ENCODE results near the gene PATE1. TPM values are rescaled to one million over a fixed set of nuclear protein-coding genes. Genes with fewer than 3 reads are reported as not detected.

Gene PATE1
- polyA plus RNA-seq, 1 donor from 2014 or later, result not detected

DNA sequence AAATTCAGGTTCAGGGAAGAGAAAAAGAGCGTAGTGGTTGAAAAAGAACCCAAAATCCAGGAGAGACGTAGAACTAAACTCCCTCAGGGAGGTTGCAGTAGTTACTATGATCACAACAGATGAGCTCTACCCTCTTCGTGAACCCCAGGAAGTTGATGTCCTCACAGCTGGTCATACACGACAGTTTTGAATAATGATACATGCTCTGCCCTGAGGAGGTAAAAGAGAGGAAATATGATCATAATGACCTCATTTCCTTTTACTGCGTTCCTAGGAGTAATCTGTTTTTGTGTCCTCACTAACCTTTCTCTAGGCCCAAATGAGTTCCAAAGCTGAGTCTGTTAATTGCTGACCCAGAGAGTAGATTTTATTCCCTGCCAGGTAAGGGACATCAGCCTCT is 31.2 kb downstream of the PATE1 start:
- no peak overlapping the region for H2AFZ ChIP-seq (ENCODE audit: low read depth, low read length)
- no peak for TF ChIP-seq TAF1 (IDR thresholded peaks at IDR 0.05; ENCODE audit: low read depth)
- H3K36me3 ChIP-seq (ENCODE audit: insufficient read depth, low read length), result no peaks in the 10 kb centered on the region
- H3K9me2 ChIP-seq (ENCODE audit: insufficient read depth, low read length), result no peaks in the 10 kb centered on the region
- no peak overlapping the region for H3K9ac ChIP-seq (ENCODE audit: low read length)
- H3K79me2 ChIP-seq (replicated peaks; ENCODE audit: insufficient read depth, low read length), result no peaks in the 10 kb centered on the region
- H3F3A ChIP-seq (ENCODE audit: insufficient read depth, low read length, poor library complexity, severe bottlenecking), result no peaks in the 10 kb centered on the region
- H3K9me3 ChIP-seq (ENCODE audit: low read length), result no peaks in the 10 kb centered on the region
- H4K20me1 ChIP-seq (ENCODE audit: insufficient read depth), result no peaks in the 10 kb centered on the region
- no peak overlapping the region for H3K4me2 ChIP-seq (ENCODE audit: low read length)
- no peak overlapping the region for H3K27ac ChIP-seq (ENCODE audit: low read length)
- H3K4me3 ChIP-seq (ENCODE audit: low read length), result no peak overlapping the region
- no peaks in the 10 kb centered on the region for H3K27me3 ChIP-seq (ENCODE audit: insufficient read depth, low read depth, low read length)

DNA sequence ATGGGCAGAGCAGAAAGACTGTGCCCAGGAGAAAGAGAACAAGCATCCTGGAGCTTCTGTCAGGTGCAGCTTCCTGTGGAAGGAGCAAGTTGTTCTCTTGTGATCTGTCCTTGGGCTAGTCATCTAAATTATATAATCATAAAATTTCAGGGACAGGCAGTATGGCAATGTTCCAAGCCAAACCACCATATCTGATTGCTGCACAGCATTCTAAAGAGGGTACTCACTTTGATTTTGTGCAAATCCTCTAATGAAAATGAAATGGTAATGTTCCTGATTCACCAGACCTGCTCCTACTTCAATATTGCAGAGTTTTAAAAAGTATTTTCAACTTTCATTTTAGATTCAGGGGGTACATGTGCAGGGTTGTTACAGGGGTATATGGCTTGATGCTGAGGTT is 32.6 kb downstream of the PATE1 start, which contains the start of gene PATE2:
Gene PATE2 (minus strand): TSS at position 101 of the 400 bp plus-strand sequence. CDS start 55 bp downstream, at position 46.
- no peak within 1 kb of the TSS for H2AFZ ChIP-seq (ENCODE audit: low read depth, low read length)
- no peaks in the 10 kb centered on the region for H3K27me3 ChIP-seq (ENCODE audit: insufficient read depth, low read depth, low read length)
- no peaks in the 10 kb centered on the region for H3K79me2 ChIP-seq (replicated peaks; ENCODE audit: insufficient read depth, low read length)
- no peaks in the 10 kb centered on the region for H4K20me1 ChIP-seq (ENCODE audit: insufficient read depth)
- no peak within 1 kb of the TSS for H3K4me2 ChIP-seq (ENCODE audit: low read length)
- H3K36me3 ChIP-seq (ENCODE audit: insufficient read depth, low read length), result no peaks in the 10 kb centered on the region
- no peaks in the 10 kb centered on the region for H3K9me3 ChIP-seq (ENCODE audit: low read length)
- no peaks in the 10 kb centered on the region for H3F3A ChIP-seq (ENCODE audit: insufficient read depth, low read length, poor library complexity, severe bottlenecking)
- H3K4me3 ChIP-seq (ENCODE audit: low read length), result no peak within 1 kb of the TSS
- TF ChIP-seq TAF1 (IDR thresholded peaks at IDR 0.05; ENCODE audit: low read depth), result no peak
- H3K27ac ChIP-seq (ENCODE audit: low read length), result peak within 1 kb of the TSS; percentile 46
- H3K9ac ChIP-seq (ENCODE audit: low read length), result no peak within 1 kb of the TSS
- H3K9me2 ChIP-seq (ENCODE audit: insufficient read depth, low read length), result no peaks in the 10 kb centered on the region

- Histone ChIP-seq H3K9me2 (ENCODE audit: insufficient read depth, low read length) (no peaks in the 10 kb centered on the region), H3K79me2 (replicated peaks; ENCODE audit: insufficient read depth, low read length) (no peaks in the 10 kb centered on the region), H3K4me3 (ENCODE audit: low read length) (no peak overlapping the region), H3K27me3 (ENCODE audit: insufficient read depth, low read depth, low read length) (no peaks in the 10 kb centered on the region), H3K4me2 (ENCODE audit: low read length) (no peak overlapping the region), H3K9ac (ENCODE audit: low read length) (no peak overlapping the region), H3K36me3 (ENCODE audit: insufficient read depth, low read length) (no peaks in the 10 kb centered on the region), H3K9me3 (ENCODE audit: low read length) (no peaks in the 10 kb centered on the region), H4K20me1 (ENCODE audit: insufficient read depth) (no peaks in the 10 kb centered on the region), H3K27ac (ENCODE audit: low read length) (no peak overlapping the region), H2AFZ (ENCODE audit: low read depth, low read length) (no peak overlapping the region), H3F3A (ENCODE audit: insufficient read depth, low read length, poor library complexity, severe bottlenecking) (no peaks in the 10 kb centered on the region)
- no peak for TF ChIP-seq TAF1 (IDR thresholded peaks at IDR 0.05; ENCODE audit: low read depth)
- no peak for TF ChIP-seq EZH2 (IDR thresholded peaks at IDR 0.05; ENCODE audit: borderline replicate concordance, insufficient read depth, low read length, poor library complexity, severe bottlenecking)
- no peak for TF ChIP-seq SMC3 (conservative IDR thresholded peaks at IDR 0.05; ENCODE audit: poor library complexity)
- no peak for TF ChIP-seq RAD21 (conservative IDR thresholded peaks at IDR 0.05)
- no peak for TF ChIP-seq REST (IDR thresholded peaks at IDR 0.05; ENCODE audit: borderline replicate concordance)
- no peak for TF ChIP-seq MXI1 (conservative IDR thresholded peaks at IDR 0.05; ENCODE audit: poor library complexity, severe bottlenecking)
- TF ChIP-seq POLR2AphosphoS5 (IDR thresholded peaks at IDR 0.05), result no peak
- TF ChIP-seq CTCF (IDR thresholded peaks at IDR 0.05; ENCODE audit: poor library complexity, severe bottlenecking), result no peak
Observed at GRCh38 chr11:125784678-125785077, 38.6 kb downstream of the PATE1 start.

All from neural cell (in vitro differentiated cells).